Ovary (tissue), 10 donors: ENCODE results near the gene SESN3. TPM values are rescaled to one million over a fixed set of nuclear protein-coding genes. Genes with fewer than 3 reads are reported as not detected.

ENCODE experiments used
- DNase-seq, 5 donors: peaks; one replicate each; pipeline ENCODE4 v3.0.0-alpha.2; 2019 to 2020
- H3K27ac ChIP-seq, 2 donors: fragments of 200-600 bp; one replicate each; pipeline versions ENCODE4 v1.5.1 to v1.8.0; 2019 to 2022
- H3K27me3 ChIP-seq: fragments of 200-600 bp; one replicate; pipeline ENCODE4 v1.8.0; 2022
- H3K36me3 ChIP-seq: fragments of 200-600 bp; sonication (generic); one replicate; pipeline ENCODE4 v1.5.1; 2019
- H3K4me1 ChIP-seq: one replicate; pipeline ENCODE4 v1.8.1; 2013; ENCODE audit warnings: mild to moderate bottlenecking, moderate library complexity; ENCODE audit not compliant: insufficient read depth
- H3K4me3 ChIP-seq: fragments of 200-600 bp; sonication (generic); one replicate; pipeline ENCODE4 v1.5.1; 2017
- H3K9me3 ChIP-seq, 2 donors: fragments of 200-600 bp in 1 of 2; sonication (generic) in 1 of 2; one replicate each; pipeline versions ENCODE4 v1.5.1 to v1.8.1; 2013 to 2019; ENCODE audit warnings: mild to moderate bottlenecking in 1 of 2, moderate library complexity in 1 of 2
- EP300 ChIP-seq: sonication (generic); formaldehyde crosslinking; IDR thresholded peaks from one replicate; pipeline ENCODE4 v1.6.1; 2017; ENCODE audit warnings: antibody characterized with exemption
- POLR2A ChIP-seq: fragments of 450-650 bp; IDR thresholded peaks from one replicate; pipeline ENCODE4 v1.6.1; 2017; ENCODE audit warnings: antibody characterized with exemption, mild to moderate bottlenecking, moderate library complexity
- WGBS, 3 donors: extraction: QIAGEN DNeasy Blood & Tissue Kit in 1 of 3; methylation state at CpG; one replicate each; pipeline versions ENCODE4 v1.1.5 to v1.1.7; 2013 to 2017; 5-methylcytosine and 5-hydroxymethylcytosine counted together
- intact Hi-C, 4 donors: fragments of 100-400 bp; cut with DNase I; formaldehyde crosslinking; loops; one replicate each; pipeline versions ENCODE4 v1.11.0 to v1.15.1; 2022 to 2023
- long read RNA-seq, 3 donors: library from polyadenylated mRNA in 2 of 3; unstranded in 2 of 3; transcript quantifications; one replicate each; pipeline ENCODE4 v2.0.0 and lab custom pipeline, GENCODE V29; 2021 to 2026
- polyA plus RNA-seq, 2 donors: library from polyadenylated mRNA; stranded (reverse); fragments of 200-250 nt in 1 of 2; fragments of 350-450 nt in 1 of 2; fragmentation: Illumina TruSeq in 1 of 2; extraction: RNeasy Lipid Tissue Mini Kit (QIAGEN cat#74804) in 1 of 2; gene quantifications; one replicate each; pipeline ENCODE4 v1.2.3, GENCODE V29; 2013 to 2014
- total RNA-seq, 7 donors: library from RNA; depleted of rRNA in 2 of 7; stranded (reverse); fragments of >200 nt in 2 of 7; fragmentation: NEBNext Ultra II Directional in 3 of 7; extraction: Animal tissue kit (Norgen Biotek cat#: 25700) in 3 of 7; gene quantifications; one replicate each; pipeline versions ENCODE4 v1.1.0 to v1.2.4, GENCODE V29; 2016 to 2023
- TF ChIP-seq, protein P1 (sequence below), 3 donors: fragments of 450-650 bp in 2 of 3; fragments of 200-600 bp in 1 of 3; IDR thresholded peaks; one replicate each; pipeline versions ENCODE4 v1.5.1 to v1.8.0; 2016 to 2022; ENCODE audit warnings: antibody characterized with exemption in 3 of 3, mild to moderate bottlenecking in 1 of 3
- donor health status: DM: no; HTN: no; CAD: no; lungs with moderate emphysema.
- donor health status: DM: no; HTN: no; CAD: no.
- donor health status: Bipolar disorder and iron deficiency.
- donor health status: DM: yes; HTN: yes; CAD: no.
- donor health status: DM: no; HTN: no; CAD: no.
- donor health status: DM: yes; HTN: yes; CAD: no.

The SESN3 gene, protein sequence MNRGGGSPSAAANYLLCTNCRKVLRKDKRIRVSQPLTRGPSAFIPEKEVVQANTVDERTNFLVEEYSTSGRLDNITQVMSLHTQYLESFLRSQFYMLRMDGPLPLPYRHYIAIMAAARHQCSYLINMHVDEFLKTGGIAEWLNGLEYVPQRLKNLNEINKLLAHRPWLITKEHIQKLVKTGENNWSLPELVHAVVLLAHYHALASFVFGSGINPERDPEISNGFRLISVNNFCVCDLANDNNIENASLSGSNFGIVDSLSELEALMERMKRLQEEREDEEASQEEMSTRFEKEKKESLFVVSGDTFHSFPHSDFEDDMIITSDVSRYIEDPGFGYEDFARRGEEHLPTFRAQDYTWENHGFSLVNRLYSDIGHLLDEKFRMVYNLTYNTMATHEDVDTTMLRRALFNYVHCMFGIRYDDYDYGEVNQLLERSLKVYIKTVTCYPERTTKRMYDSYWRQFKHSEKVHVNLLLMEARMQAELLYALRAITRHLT
- 10 to 100 TPM; 37.1 to 77.3 (median 49.4) TPM for total RNA-seq
- 10 to 100 TPM; 14.5 to 21.7 TPM for polyA plus RNA-seq
- long read RNA-seq, donor 1, partial matches to known transcripts = 0 of 2 reads
- long read RNA-seq, donor 1, other reads (novel, unspliced or antisense) = 2 of 2 reads
- long read RNA-seq, donor 2, full-length matches to known transcripts = 9 of 9 reads
- long read RNA-seq, donor 2, partial matches to known transcripts = 0 of 9 reads
- long read RNA-seq, donor 2, other reads (novel, unspliced or antisense) = 0 of 9 reads
- long read RNA-seq, donor 3, full-length matches to known transcripts = 2 of 11 reads
- long read RNA-seq, donor 3, partial matches to known transcripts = 0 of 11 reads
- long read RNA-seq, donor 3, other reads (novel, unspliced or antisense) = 9 of 11 reads

DNA sequence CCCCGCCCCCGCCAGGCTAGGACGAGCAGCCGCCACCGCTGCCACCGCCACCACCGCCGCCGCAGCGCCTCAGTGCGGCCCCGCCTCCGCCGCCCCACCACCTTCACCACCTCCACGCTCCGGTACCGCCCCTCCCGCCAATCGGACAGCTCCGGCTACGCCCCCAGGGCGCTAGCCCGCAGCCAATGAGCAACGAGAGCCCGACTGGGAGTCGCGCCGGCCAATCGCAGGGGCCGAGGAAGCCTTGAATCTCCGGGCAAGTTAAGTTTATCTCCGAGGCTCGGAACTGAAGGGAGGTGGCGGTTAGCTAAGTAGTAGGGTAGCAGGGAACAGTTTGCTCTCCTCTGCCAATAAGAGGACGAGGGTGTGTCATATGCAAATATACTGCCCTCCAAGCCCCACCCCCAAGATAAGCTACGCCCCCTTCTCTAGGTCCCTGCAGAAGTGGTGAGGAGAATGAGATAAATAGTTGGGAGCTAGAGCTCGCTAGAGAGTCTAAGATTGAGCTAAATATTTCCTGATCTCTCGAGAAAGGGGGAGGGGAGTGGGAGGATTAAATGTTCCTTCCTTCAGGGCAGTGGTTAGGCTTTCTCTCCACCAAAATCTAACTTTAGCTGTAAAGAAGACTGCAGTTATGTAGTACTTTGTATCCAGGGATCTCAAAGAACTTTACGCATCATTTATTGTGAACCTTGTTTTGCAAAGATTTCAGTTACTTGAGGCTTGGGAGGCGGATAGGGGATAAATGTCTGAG, at the start of gene SESN3:
Gene SESN3, minus strand, starts transcription at position 76 of the 754 bp plus-strand sequence. CDS start 342 bp downstream, outside the sequence.
- WGBS, 3 donors = 0% methylated on average over 28 to 40 of the region's 40 CpGs

DNA sequence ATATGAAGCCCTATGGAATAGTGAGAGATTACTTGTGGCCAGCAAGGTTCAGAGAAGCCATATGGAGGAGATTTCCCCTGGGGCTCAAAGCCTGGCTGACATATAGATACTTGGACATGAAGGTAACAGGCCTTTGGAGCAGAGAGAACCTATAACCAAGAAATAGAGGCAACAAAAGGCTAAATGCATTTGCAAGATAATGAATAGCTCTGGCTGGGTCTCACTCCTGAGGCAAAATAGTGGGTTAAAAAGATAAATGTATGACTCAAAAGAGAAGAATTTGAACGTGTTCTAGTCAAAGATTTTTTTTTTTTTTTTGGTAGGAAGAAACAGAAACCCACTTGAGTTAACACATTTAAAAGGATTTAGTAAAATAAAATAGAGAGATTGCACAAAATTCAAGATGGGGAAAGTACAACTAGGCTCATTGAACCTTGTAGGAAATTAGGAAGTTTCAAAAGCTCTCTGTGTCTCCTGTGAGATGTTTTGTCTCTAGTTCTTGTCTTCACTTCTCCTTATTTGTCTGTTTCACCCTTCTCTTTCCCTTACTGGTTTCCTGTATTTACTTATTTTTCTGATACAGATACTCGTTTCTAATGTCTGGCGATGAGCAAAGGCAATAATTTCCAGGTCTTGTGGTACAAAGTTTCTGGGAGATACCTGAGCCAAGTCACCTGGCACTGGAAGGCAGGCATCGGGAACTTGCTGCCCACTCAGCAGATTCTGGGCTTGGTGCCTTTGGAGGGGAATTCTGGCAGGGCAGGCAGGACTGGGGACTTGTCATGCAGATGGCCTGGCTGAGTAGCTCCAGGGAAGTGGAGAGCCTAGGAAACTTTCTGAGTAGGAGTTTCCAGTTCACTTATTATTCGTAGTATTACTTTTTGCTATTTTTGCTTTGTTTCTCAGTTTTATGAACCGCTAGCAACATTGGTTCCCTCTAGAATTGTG, 49.2 kb upstream of the SESN3 start:
- peaks cover 3% of the 10 kb centered on the region for H3K4me1 ChIP-seq
- no peaks in the 10 kb centered on the region for H3K36me3 ChIP-seq
- H3K27ac ChIP-seq = no peak overlapping the region
- WGBS, 3 donors = 33 to 34% (median 33%) methylated on average over 6 of the region's 6 CpGs
- DNase-seq = peak in 2 of 5 donors; percentile 18 to 28
- H3K4me3 ChIP-seq = no peak overlapping the region
- intact Hi-C loops = no loop called here
- no peak for TF ChIP-seq EP300
- TF ChIP-seq POLR2A = no peak
- TF ChIP-seq, protein P1, sequence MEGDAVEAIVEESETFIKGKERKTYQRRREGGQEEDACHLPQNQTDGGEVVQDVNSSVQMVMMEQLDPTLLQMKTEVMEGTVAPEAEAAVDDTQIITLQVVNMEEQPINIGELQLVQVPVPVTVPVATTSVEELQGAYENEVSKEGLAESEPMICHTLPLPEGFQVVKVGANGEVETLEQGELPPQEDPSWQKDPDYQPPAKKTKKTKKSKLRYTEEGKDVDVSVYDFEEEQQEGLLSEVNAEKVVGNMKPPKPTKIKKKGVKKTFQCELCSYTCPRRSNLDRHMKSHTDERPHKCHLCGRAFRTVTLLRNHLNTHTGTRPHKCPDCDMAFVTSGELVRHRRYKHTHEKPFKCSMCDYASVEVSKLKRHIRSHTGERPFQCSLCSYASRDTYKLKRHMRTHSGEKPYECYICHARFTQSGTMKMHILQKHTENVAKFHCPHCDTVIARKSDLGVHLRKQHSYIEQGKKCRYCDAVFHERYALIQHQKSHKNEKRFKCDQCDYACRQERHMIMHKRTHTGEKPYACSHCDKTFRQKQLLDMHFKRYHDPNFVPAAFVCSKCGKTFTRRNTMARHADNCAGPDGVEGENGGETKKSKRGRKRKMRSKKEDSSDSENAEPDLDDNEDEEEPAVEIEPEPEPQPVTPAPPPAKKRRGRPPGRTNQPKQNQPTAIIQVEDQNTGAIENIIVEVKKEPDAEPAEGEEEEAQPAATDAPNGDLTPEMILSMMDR (IDR thresholded peaks at IDR 0.05) = no peak
- H3K9me3 ChIP-seq = no peaks in the 10 kb centered on the region
- H3K27me3 ChIP-seq = no peaks in the 10 kb centered on the region

More for the DNA sequence above, at the start of gene SESN3:
- peak within 1 kb of the TSS; percentile 89 to 90 for H3K27ac ChIP-seq
- peak within 1 kb of the TSS; percentile 89 for H3K4me3 ChIP-seq
- H3K27me3 ChIP-seq = no peaks in the 10 kb centered on the region
- H3K4me1 ChIP-seq = peaks cover 3% of the 10 kb centered on the region
- H3K36me3 ChIP-seq = no peaks in the 10 kb centered on the region
- no peak for TF ChIP-seq EP300
- TF ChIP-seq, protein P1 (IDR thresholded peaks at IDR 0.05) = peak in 2 of 3 donors; percentile 23 to 34
- peak; percentile 73 for TF ChIP-seq POLR2A
- peak; percentile 98 to 99 (median 98) for DNase-seq
- intact Hi-C loops = loop anchor here in 3 of 4 donors (5.0 to 10.0 kb wide), 4 partner anchors 79 to 473 kb away; no protein-coding TSS in a partner anchor
- no peaks in the 10 kb centered on the region for H3K9me3 ChIP-seq

DNA sequence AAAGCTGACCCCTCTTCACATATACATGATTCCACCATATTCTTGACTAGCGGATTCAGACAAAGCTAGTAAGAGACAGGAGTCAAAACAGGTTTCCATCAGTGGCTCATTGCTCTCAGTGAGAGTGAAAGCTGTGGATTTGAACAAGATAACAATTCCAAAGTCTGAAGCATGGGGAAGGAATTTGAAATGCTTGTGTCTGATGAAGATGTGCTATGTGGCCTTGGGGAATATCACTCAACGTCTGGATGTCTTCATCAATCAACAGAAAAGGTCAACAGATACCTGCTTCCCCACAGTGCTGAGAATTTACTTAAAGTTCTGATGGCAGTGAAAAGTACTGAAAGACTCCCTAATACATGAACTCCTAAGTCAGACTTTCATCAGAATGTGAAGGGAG, 46.9 kb upstream of the SESN3 start:
- peaks cover 3% of the 10 kb centered on the region for H3K4me1 ChIP-seq
- no peaks in the 10 kb centered on the region for H3K9me3 ChIP-seq
- TF ChIP-seq, protein P1 (IDR thresholded peaks at IDR 0.05) = no peak
- TF ChIP-seq EP300 = no peak
- no peak for TF ChIP-seq POLR2A
- intact Hi-C loops = no loop called here
- no peaks in the 10 kb centered on the region for H3K36me3 ChIP-seq
- no peak overlapping the region for H3K27ac ChIP-seq
- no peak overlapping the region for H3K4me3 ChIP-seq
- no peaks in the 10 kb centered on the region for H3K27me3 ChIP-seq
- WGBS, 3 donors = 60 to 71% (median 68%) methylated on average over 2 of the region's 2 CpGs
- DNase-seq = no peak
